Midbrain (tissue), 1 donor: ENCODE data around the gene COX7B.

Experiments used
- DNase-seq: peaks from one replicate; lab custom pipeline; 2025; lab: John Stamatoyannopoulos, UW

COX7B gene

DNA sequence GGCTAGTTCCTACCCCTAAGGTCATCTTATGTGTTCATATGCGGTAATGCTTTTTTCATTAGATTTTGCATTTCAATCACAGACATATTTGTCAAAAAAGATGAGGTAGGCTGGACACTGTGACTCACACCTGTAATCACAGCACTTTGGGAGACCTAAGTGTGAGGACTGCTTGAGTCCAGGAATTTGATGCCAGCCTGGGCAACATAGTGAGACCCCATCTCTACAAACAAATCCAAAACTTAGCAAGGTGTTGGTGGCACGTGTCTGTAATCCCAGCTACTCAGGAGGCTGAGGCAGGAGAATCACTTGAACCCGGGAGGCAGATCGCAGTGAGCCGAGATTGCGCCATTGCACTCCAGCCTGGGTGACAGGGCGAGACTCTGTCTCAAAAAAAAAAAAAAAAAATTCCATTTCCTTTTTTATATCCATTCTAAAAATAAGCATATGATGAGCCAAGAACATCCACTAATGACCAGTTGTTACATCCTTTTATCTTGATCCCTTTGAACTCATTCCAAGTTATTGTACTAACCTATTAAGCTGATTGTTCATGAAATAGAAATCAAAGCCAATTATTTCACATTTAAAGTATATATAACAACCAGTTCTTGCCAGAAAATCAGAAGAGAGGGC, 46.8 kb downstream of the COX7B start:
- DNase-seq, result no peak

DNA sequence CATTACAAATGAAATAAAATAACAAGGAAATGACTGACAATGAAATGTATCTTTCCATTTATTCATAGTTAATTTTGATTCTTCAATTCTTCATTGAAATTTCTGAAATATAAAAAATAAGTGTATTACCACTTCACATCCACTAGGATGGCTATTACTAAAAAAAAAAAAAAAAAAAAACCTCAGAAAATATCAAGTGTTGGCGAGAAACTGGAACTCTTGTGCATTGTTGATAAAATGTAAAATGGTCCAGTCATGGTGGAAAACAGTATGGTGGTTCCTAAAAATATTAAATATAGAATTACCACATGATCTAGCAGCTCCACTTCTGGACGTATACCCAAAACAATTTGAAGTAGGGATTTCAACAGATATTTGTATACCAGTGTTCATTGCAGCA, 47.3 kb downstream of the COX7B start:
- DNase-seq, result no peak

DNA sequence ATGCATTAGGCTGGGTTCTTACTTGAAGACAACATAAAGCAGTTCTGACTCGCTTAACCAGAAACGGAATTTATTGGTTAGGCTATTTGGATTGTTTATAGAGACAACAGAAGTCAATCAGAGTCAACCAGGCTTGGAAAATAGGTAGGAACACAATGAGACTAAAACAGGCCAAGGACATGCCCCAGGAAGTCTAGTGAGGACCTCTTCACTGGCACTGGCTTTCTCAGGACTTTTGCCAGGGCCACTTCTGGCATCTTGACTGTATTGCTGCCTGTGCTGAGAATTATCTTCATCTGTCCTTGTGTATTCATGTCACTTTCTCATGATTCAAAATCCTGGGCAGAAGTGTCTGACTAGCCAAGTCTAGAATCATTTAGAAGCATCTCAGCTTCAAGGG, 50.6 kb downstream of the COX7B start:
- no peak for DNase-seq

DNA sequence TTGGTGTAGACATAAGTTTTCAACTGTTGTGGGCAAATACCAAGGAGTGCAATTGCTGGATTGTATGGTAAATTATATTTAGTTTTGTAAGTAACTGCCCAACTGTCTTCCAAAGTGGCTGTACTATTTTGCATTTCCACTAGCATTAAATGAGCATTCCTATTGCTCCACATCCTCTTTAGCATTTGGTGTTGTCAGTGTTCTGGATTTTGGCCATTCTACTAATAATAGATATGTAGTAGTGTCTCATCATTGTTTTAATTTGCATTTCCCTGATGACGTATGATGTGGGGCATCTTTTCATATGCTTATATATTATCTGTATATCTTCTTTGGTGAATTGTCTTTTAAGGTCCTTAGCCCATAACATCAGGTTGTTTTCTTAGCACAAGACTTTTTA, 52.9 kb downstream of the COX7B start:
- DNase-seq, result no peak

DNA sequence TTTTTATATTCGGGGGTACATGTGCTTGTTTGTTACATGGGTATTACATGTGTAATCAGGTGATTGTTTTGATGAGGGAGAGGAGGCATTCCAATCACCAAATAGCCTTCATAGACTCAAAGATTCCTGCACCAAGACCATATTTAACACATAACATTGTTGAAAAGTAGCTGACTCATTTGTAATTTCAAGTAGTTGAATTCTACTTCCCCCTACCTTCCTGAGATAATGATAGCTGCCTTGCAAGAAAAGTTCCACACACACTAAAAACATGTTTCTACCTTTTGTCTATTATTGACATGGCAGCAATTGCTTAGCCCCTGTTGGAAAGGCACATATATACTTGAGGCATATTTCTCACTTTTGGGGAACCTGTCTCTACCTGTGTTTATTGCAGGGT, 54.0 kb downstream of the COX7B start:
- no peak for DNase-seq

DNA sequence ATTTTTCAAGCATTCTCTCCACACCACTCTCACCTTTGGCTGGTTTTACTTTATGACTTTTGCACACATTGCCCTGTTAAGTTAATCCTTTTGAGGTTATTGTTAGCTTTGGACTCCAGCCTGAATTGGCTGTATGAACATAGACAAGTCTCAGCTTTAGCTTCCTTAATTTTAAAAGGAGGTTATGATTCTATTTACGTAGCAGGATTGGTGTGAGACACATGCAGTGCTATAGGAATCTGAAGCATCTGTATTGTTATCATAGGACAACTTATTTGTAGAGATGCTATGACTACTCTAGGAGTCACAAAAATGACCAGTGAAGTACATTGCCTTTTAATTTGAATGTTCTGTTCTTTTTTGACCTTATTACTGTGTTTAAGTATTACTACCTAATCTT, 54.4 kb downstream of the COX7B start:
- DNase-seq, result no peak
